ENCODE measurements around the gene TNFSF12. TPM values are rescaled to one million over a fixed set of nuclear protein-coding genes. Genes with fewer than 3 reads are reported as not detected.

The TNFSF12 gene
- total RNA-seq, 1 experiment from 2014 or later, result 15.2 TPM

DNA sequence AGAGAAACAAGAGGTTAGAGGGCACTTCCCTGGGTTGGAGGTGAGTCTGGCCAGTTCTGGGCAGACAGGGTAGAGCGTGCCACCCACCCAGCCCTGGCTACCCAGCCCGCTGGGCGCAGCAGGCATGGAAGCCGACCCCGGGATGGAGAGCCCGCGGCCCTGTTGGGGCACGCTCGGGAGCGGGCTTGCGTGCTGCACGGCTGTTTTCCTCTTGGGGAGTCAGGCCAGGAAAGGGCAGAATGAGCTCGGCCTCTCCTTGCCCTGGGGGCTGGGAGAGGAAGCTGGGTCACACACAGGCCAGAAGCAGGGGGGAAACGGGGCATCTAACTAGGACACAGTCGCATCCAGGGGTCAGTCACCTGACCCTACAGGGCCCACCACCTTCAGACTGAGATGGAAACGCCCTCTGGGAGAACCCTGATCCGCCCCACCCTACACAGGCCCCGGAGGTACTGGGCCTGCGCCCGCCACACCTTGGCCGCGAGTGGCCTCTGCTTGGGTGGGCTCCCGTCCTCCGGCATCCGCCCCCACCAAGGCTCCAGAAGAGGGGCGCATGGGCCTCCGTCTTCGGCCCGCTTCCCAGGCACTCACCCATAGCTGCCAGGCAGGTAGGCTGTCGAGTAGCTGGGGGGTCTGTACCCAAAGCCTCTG is 39.8 kb downstream of the TNFSF12 start:
- Histone ChIP-seq H3K4me3 (ENCODE audit: low read length) (no peak overlapping the region; the same call in 1 of the 2 replicates), H3K79me2 (ENCODE audit: low read length) (peaks cover 35% of the 10 kb centered on the region)

GRCh38 chr17:7589204-7589868 is 40.5 kb downstream of the TNFSF12 start:
- TF ChIP-seq CTCF (conservative IDR thresholded peaks at IDR 0.05; ENCODE audit: low read depth, low read length) (peak; percentile 61), EZH2phosphoT487 (IDR thresholded peaks at IDR 0.05; ENCODE audit: borderline replicate concordance, low read length) (no peak)
- Histone ChIP-seq H3K4me1 (ENCODE audit: insufficient read depth, low read length) (peaks cover 49% of the 10 kb centered on the region), H3K4me2 (ENCODE audit: low read length) (no peak overlapping the region), H3K27ac (ENCODE audit: low read length) (peak overlapping the region; percentile 92; the same call in 1 of the 2 replicates), H3K9me3 (ENCODE audit: low read length) (no peaks in the 10 kb centered on the region), H3K27me3 (ENCODE audit: low read length) (no peaks in the 10 kb centered on the region), H3K4me3 (ENCODE audit: low read length) (no peak overlapping the region), H3K9me2 (replicated peaks; ENCODE audit: low read length) (no peaks in the 10 kb centered on the region), H3F3A (ENCODE audit: low read length, unreplicated experiment) (no peaks in the 10 kb centered on the region), H3K79me2 (ENCODE audit: low read length) (peaks cover 32% of the 10 kb centered on the region), H2AFZ (ENCODE audit: low read length) (no peak overlapping the region), H3K9ac (ENCODE audit: low read length) (no peak overlapping the region), H3K36me3 (ENCODE audit: low read depth, low read length) (peaks cover 6% of the 10 kb centered on the region; the same call in 1 of the 2 replicates), H4K20me1 (ENCODE audit: low read length) (no peaks in the 10 kb centered on the region)
- intact Hi-C loops (cut with micrococcal nuclease), result no loop called here
- ChIA-PET CTCF (interaction anchor here (0.6 to 1.1 kb wide), 2 partner anchors 32 to 98 kb away, joined by 4 to 5 read pairs; partner anchors contain the start of genes TP53 and WRAP53), POLR2A (ENCODE audit: unreplicated experiment) (no interaction called here)
- TSS peak; percentile 48 for BruUV-seq (replicated peaks)
- peak; percentile 46 for DNase-seq
- ATAC-seq, result peak; percentile 38

More for the DNA sequence above, 39.8 kb downstream of the TNFSF12 start:
- no peaks in the 10 kb centered on the region for H3F3A ChIP-seq (ENCODE audit: low read length, unreplicated experiment)
- ATAC-seq (no peak), DNase-seq (no peak)
- no peaks in the 10 kb centered on the region for H4K20me1 ChIP-seq (ENCODE audit: low read length)
- POLR2A ChIA-PET (ENCODE audit: unreplicated experiment), result no interaction called here
- CTCF ChIA-PET, result interaction anchor here (1.1 kb wide), 1 partner anchor 99 kb away, joined by 4 read pairs; the partner anchor contains the start of genes TP53 and WRAP53
- peak overlapping the region; percentile 25; the same call in 1 of the 2 replicates for H3K9ac ChIP-seq (ENCODE audit: low read length)
- H3K36me3 ChIP-seq (ENCODE audit: low read depth, low read length), result peaks cover 3% of the 10 kb centered on the region; the same call in 1 of the 2 replicates
- peak overlapping the region; percentile 69 for H3K4me2 ChIP-seq (ENCODE audit: low read length)
- no peaks in the 10 kb centered on the region for H3K27me3 ChIP-seq (ENCODE audit: low read length)
- H3K9me3 ChIP-seq (ENCODE audit: low read length), result no peaks in the 10 kb centered on the region
- no peak overlapping the region for H2AFZ ChIP-seq (ENCODE audit: low read length)
- peak overlapping the region; percentile 70 for H3K27ac ChIP-seq (ENCODE audit: low read length)
- no TSS peak for BruUV-seq (replicated peaks)
- intact Hi-C loops (cut with micrococcal nuclease), result no loop called here
- H3K4me1 ChIP-seq (ENCODE audit: insufficient read depth, low read length), result peaks cover 51% of the 10 kb centered on the region
- TF ChIP-seq EZH2phosphoT487 (IDR thresholded peaks at IDR 0.05; ENCODE audit: borderline replicate concordance, low read length) (no peak), CTCF (conservative IDR thresholded peaks at IDR 0.05; ENCODE audit: low read depth, low read length) (no peak), EZH2 (IDR thresholded peaks at IDR 0.05; ENCODE audit: low read length, unreplicated experiment) (no peak)
- H3K9me2 ChIP-seq (replicated peaks; ENCODE audit: low read length), result no peaks in the 10 kb centered on the region

Measured in PC-3 (cell line).